HUES6 (cell line): ENCODE data around the gene FNDC3B.

ENCODE experiments used
- H3K27ac ChIP-seq: 2 replicates; pipeline ENCODE4 v1.7.0; 2013; ENCODE audit warnings: low read depth, mild to moderate bottlenecking, low read length, inconsistent platforms
- H3K27me3 ChIP-seq: 2 replicates; pipeline ENCODE4 v1.6.1; 2013; ENCODE audit warnings: low read length; ENCODE audit not compliant: control insufficient read depth, insufficient read depth
- H3K36me3 ChIP-seq: 2 replicates; pipeline ENCODE4 v1.6.1; 2013; ENCODE audit warnings: low read length; ENCODE audit not compliant: control insufficient read depth, insufficient read depth
- H3K4me1 ChIP-seq: 2 replicates; pipeline ENCODE4 v1.6.1; 2013; ENCODE audit warnings: low read length; ENCODE audit not compliant: control insufficient read depth, insufficient read depth
- H3K4me3 ChIP-seq: 2 replicates; pipeline ENCODE4 v1.5.1; 2013; ENCODE audit warnings: low read depth, low read length
- H3K9ac ChIP-seq: one replicate; pipeline ENCODE4 v1.6.1; 2013; ENCODE audit warnings: mild to moderate bottlenecking, low read length
- H3K9me3 ChIP-seq: 2 replicates; pipeline ENCODE4 v1.6.1; 2013; ENCODE audit warnings: low read depth, low read length; ENCODE audit not compliant: control insufficient read depth, insufficient read depth

FNDC3B gene

GRCh38 chr3:172043766-172044165 is 4.4 kb downstream of the FNDC3B start:
- peaks cover 29% of the 10 kb centered on the region for H3K4me1 ChIP-seq
- no peak overlapping the region for H3K27ac ChIP-seq
- no peaks in the 10 kb centered on the region for H3K9me3 ChIP-seq
- H3K9ac ChIP-seq: no peak overlapping the region
- H3K27me3 ChIP-seq: no peaks in the 10 kb centered on the region
- H3K4me3 ChIP-seq: no peak overlapping the region
- H3K36me3 ChIP-seq: peaks cover 5% of the 10 kb centered on the region; the same call in 1 of the 2 replicates

GRCh38 chr3:172044833-172045585 is 5.6 kb downstream of the FNDC3B start:
- peaks cover 28% of the 10 kb centered on the region for H3K4me1 ChIP-seq
- H3K4me3 ChIP-seq: no peak overlapping the region
- peaks cover 13% of the 10 kb centered on the region; the same call in 1 of the 2 replicates for H3K36me3 ChIP-seq
- H3K27ac ChIP-seq: no peak overlapping the region
- no peak overlapping the region for H3K9ac ChIP-seq
- no peaks in the 10 kb centered on the region for H3K9me3 ChIP-seq
- no peaks in the 10 kb centered on the region for H3K27me3 ChIP-seq

- Histone ChIP-seq H3K27ac (no peak overlapping the region), H3K36me3 (peaks cover 26% of the 10 kb centered on the region), H3K4me1 (peaks cover 28% of the 10 kb centered on the region), H3K9me3 (no peaks in the 10 kb centered on the region), H3K27me3 (no peaks in the 10 kb centered on the region), H3K4me3 (no peak overlapping the region), H3K9ac (no peak overlapping the region)
These were observed 7.0 kb downstream of the FNDC3B start for GRCh38 chr3:172046268-172046915.

- H3K9ac ChIP-seq: no peak overlapping the region
- H3K36me3 ChIP-seq: peaks cover 33% of the 10 kb centered on the region
- H3K4me3 ChIP-seq: no peak overlapping the region
- H3K27ac ChIP-seq: no peak overlapping the region
- H3K4me1 ChIP-seq: peaks cover 26% of the 10 kb centered on the region
- no peaks in the 10 kb centered on the region for H3K9me3 ChIP-seq
- no peaks in the 10 kb centered on the region for H3K27me3 ChIP-seq
These were observed 8.3 kb downstream of the FNDC3B start for GRCh38 chr3:172047567-172048115.

GRCh38 chr3:172048599-172048998 is 9.2 kb downstream of the FNDC3B start:
- no peak overlapping the region for H3K4me3 ChIP-seq

GRCh38 chr3:172051310-172051956 is 12.1 kb downstream of the FNDC3B start:
- Histone ChIP-seq H3K27me3 (no peaks in the 10 kb centered on the region), H3K4me3 (no peak overlapping the region), H3K4me1 (peaks cover 16% of the 10 kb centered on the region; the same call in 1 of the 2 replicates), H3K36me3 (peaks cover 41% of the 10 kb centered on the region), H3K9me3 (no peaks in the 10 kb centered on the region), H3K9ac (no peak overlapping the region), H3K27ac (no peak overlapping the region)

More at GRCh38 chr3:172048599-172048998, 9.2 kb downstream of the FNDC3B start:
- Histone ChIP-seq H3K9ac (no peak overlapping the region), H3K9me3 (no peaks in the 10 kb centered on the region), H3K36me3 (peaks cover 39% of the 10 kb centered on the region), H3K27ac (no peak overlapping the region), H3K27me3 (no peaks in the 10 kb centered on the region), H3K4me1 (peaks cover 28% of the 10 kb centered on the region)

GRCh38 chr3:172051957-172052354 is 12.6 kb downstream of the FNDC3B start:
- H3K9ac ChIP-seq: no peak overlapping the region
- H3K27ac ChIP-seq: no peak overlapping the region
- peaks cover 41% of the 10 kb centered on the region for H3K36me3 ChIP-seq

GRCh38 chr3:172052405-172052804 is 13.0 kb downstream of the FNDC3B start:
- Histone ChIP-seq H3K9me3 (no peaks in the 10 kb centered on the region), H3K36me3 (peaks cover 41% of the 10 kb centered on the region), H3K9ac (no peak overlapping the region), H3K27me3 (no peaks in the 10 kb centered on the region), H3K4me1 (peaks cover 20% of the 10 kb centered on the region; the same call in 1 of the 2 replicates), H3K27ac (no peak overlapping the region), H3K4me3 (no peak overlapping the region)

More at GRCh38 chr3:172051957-172052354, 12.6 kb downstream of the FNDC3B start:
- Histone ChIP-seq H3K27me3 (no peaks in the 10 kb centered on the region), H3K9me3 (no peaks in the 10 kb centered on the region), H3K4me3 (no peak overlapping the region), H3K4me1 (peaks cover 17% of the 10 kb centered on the region; the same call in 1 of the 2 replicates)

- Histone ChIP-seq H3K9ac (no peak overlapping the region), H3K27me3 (no peaks in the 10 kb centered on the region), H3K4me1 (peaks cover 20% of the 10 kb centered on the region; the same call in 1 of the 2 replicates), H3K4me3 (no peak overlapping the region), H3K36me3 (peaks cover 40% of the 10 kb centered on the region), H3K27ac (no peak overlapping the region), H3K9me3 (no peaks in the 10 kb centered on the region)
These were observed 14.9 kb downstream of the FNDC3B start for GRCh38 chr3:172054115-172054764.

GRCh38 chr3:172056416-172056815 is 17.0 kb downstream of the FNDC3B start:
- Histone ChIP-seq H3K27me3 (no peaks in the 10 kb centered on the region), H3K27ac (no peak overlapping the region), H3K9me3 (no peaks in the 10 kb centered on the region), H3K36me3 (peaks cover 20% of the 10 kb centered on the region), H3K4me3 (no peak overlapping the region), H3K4me1 (peaks cover 20% of the 10 kb centered on the region; the same call in 1 of the 2 replicates), H3K9ac (no peak overlapping the region)
